Endothelial cell of umbilical vein (primary cell): ENCODE data around the gene FER. TPM values are rescaled to one million over a fixed set of nuclear protein-coding genes. Genes with fewer than 3 reads are reported as not detected.

Experiments used
- BruUV-seq: library from RNA; stranded (reverse); fragments of 400-500 nt; replicated peaks from 2 replicates; lab custom pipeline; 2021; lab: Mats Ljungman, UMichigan
- CTCF ChIA-PET: fragments of 300-600, 350-600 bp; sonication (Branson Sonifier 250); formaldehyde crosslinking; loops from one replicate; lab custom pipeline; 2021; ENCODE audit warnings: antibody characterized with exemption, inconsistent platforms; lab: Charles Lee
- POLR2A ChIA-PET: fragments of 300-600, 350-600 bp; sonication (Branson Sonifier 250); formaldehyde crosslinking; loops from one replicate; lab custom pipeline; 2021; ENCODE audit warnings: antibody characterized with exemption, inconsistent platforms; lab: Charles Lee
- DNase-seq: peaks from one replicate; pipeline ENCODE4 v3.0.0-alpha.2; 2011; ENCODE audit warnings: low read depth, low spot score
- FAIRE-seq: peaks from 2 replicates; lab custom pipeline; 2011; peaks lifted over from hg19 to GRCh38; lab: Jason Lieb, UNC
- H2AFZ ChIP-seq: 2 replicates; pipeline ENCODE4 v1.6.0; 2012; ENCODE audit warnings: low read depth, low read length, control low read depth, inconsistent platforms
- H3K27ac ChIP-seq: 2 replicates; pipeline ENCODE4 v1.5.1; 2011; ENCODE audit warnings: low read depth, mild to moderate bottlenecking, control low read depth, low read length, moderate library complexity; ENCODE audit not compliant: insufficient read depth
- H3K27me3 ChIP-seq, 2 experiments: 2 replicates each; pipeline versions ENCODE4 v1.6.0 to v1.6.1; 2011; ENCODE audit warnings: low read length in 2 of 2, mixed read lengths in 1 of 2; ENCODE audit not compliant: control insufficient read depth in 2 of 2, insufficient read depth in 2 of 2
- H3K36me3 ChIP-seq, 2 experiments: 2 replicates in 1 of 2; 3 replicates in 1 of 2; pipeline ENCODE4 v1.5.1; 2011; ENCODE audit warnings: low read length in 2 of 2, mild to moderate bottlenecking in 1 of 2, moderate library complexity in 1 of 2; ENCODE audit not compliant: control insufficient read depth in 2 of 2, insufficient read depth in 2 of 2; ENCODE audit errors: extremely low read depth in 1 of 2
- H3K4me1 ChIP-seq: 3 replicates; pipeline ENCODE4 v1.5.1; 2011; ENCODE audit warnings: mild to moderate bottlenecking, low read length; ENCODE audit not compliant: control insufficient read depth, insufficient read depth; ENCODE audit errors: extremely low read depth
- H3K4me2 ChIP-seq: 2 replicates; pipeline ENCODE4 v1.6.1; 2011; ENCODE audit warnings: low read length, control low read depth, mixed read lengths; ENCODE audit not compliant: insufficient read depth
- H3K4me3 ChIP-seq, 3 experiments: fragments of 200-600 bp in 1 of 3; sonication (generic), shearing (Covaris generic) in 1 of 3; replicated peaks in 1 of 3; 2 replicates each; pipeline ENCODE4 v1.5.1; 2011 to 2016; ENCODE audit warnings: control low read depth in 3 of 3, low read length in 3 of 3, mild to moderate bottlenecking in 2 of 3, inconsistent platforms in 1 of 3, low read depth in 1 of 3, moderate library complexity in 1 of 3; ENCODE audit not compliant: insufficient read depth in 1 of 3
- H3K79me2 ChIP-seq: 2 replicates; pipeline ENCODE4 v1.6.0; 2012; ENCODE audit warnings: low read length, inconsistent platforms; ENCODE audit not compliant: control insufficient read depth, insufficient read depth
- H3K9ac ChIP-seq: replicated peaks from 2 replicates; pipeline ENCODE3; 2011; ENCODE audit warnings: low read length, control low read depth; ENCODE audit not compliant: insufficient read depth; ENCODE audit errors: extremely low read depth
- H3K9me1 ChIP-seq: replicated peaks from 3 replicates; pipeline ENCODE4 v1.6.0; 2011; ENCODE audit warnings: mild to moderate bottlenecking, low read length; ENCODE audit not compliant: control insufficient read depth, insufficient read depth; ENCODE audit errors: extremely low read depth
- H3K9me3 ChIP-seq: replicated peaks from 2 replicates; pipeline ENCODE4 v1.5.1; 2012; ENCODE audit warnings: low read length, inconsistent platforms; ENCODE audit not compliant: control insufficient read depth, insufficient read depth
- H4K20me1 ChIP-seq: replicated peaks from 2 replicates; pipeline ENCODE3; 2011; ENCODE audit warnings: mild to moderate bottlenecking, low read length; ENCODE audit not compliant: control insufficient read depth, insufficient read depth; ENCODE audit errors: extremely low read depth
- EZH2 ChIP-seq: IDR thresholded peaks from 2 replicates; pipeline ENCODE4 v1.6.1; 2012; ENCODE audit warnings: borderline replicate concordance, low read depth, mild to moderate bottlenecking, moderate library complexity, low read length, inconsistent platforms; ENCODE audit not compliant: severe bottlenecking
- FOS ChIP-seq: IDR thresholded peaks from 2 replicates; pipeline ENCODE4 v1.6.1; 2011; ENCODE audit warnings: mild to moderate bottlenecking, low read length, moderate library complexity, borderline replicate concordance; ENCODE audit not compliant: insufficient read depth
- GATA2 ChIP-seq: IDR thresholded peaks from 2 replicates; pipeline ENCODE4 v1.7.0; 2011; ENCODE audit warnings: low read depth, mild to moderate bottlenecking, moderate library complexity, mixed read lengths, low read length; ENCODE audit not compliant: insufficient read length, insufficient read depth
- JUN ChIP-seq: IDR thresholded peaks from 2 replicates; pipeline ENCODE4 v1.6.1; 2011; ENCODE audit warnings: borderline replicate concordance, low read depth; ENCODE audit not compliant: insufficient read length, insufficient read depth
- MAX ChIP-seq: IDR thresholded peaks from 2 replicates; pipeline ENCODE4 v1.6.1; 2011; ENCODE audit not compliant: insufficient read depth, insufficient read length
- MYC ChIP-seq: IDR thresholded peaks from one replicate; pipeline ENCODE4 v1.6.1; 2011; ENCODE audit warnings: mild to moderate bottlenecking, low read depth, low read length
- POLR2A ChIP-seq: IDR thresholded peaks from 2 replicates; pipeline ENCODE4 v1.6.1; 2012; ENCODE audit warnings: low read depth, mild to moderate bottlenecking, control low read depth, low read length
- POLR2AphosphoS5 ChIP-seq: IDR thresholded peaks from 2 replicates; pipeline ENCODE4 v1.6.1; 2012; ENCODE audit warnings: low read depth, mild to moderate bottlenecking, control low read depth, low read length, moderate library complexity; ENCODE audit not compliant: insufficient read depth
- dilution Hi-C: fragments of 300-500 bp; cut with MboI; formaldehyde crosslinking; loops from one replicate; pipeline ENCODE4 v1.15.0; 2019; ENCODE audit warnings: low sequenced_read_pairs; ENCODE audit not compliant: extremely low pct_ligation_motif_present
- intact Hi-C: fragments of 100-400 bp; cut with micrococcal nuclease; formaldehyde crosslinking; loops from one replicate; pipeline ENCODE4 v1.10.0; 2022
- polyA plus RNA-seq, 4 experiments: library from polyadenylated mRNA; depleted of rRNA in 3 of 4; stranded (reverse) in 3 of 4; unstranded in 1 of 4; fragments of >200 nt; gene quantifications; 2 replicates each; pipeline versions ENCODE4 v1.2.1 to v1.2.3, GENCODE V29; 2011 to 2012; ENCODE audit warnings: missing spikeins in 1 of 4
- total RNA-seq: library from RNA; stranded (reverse); gene quantifications from 2 replicates; pipeline ENCODE4 v1.2.3, GENCODE V29; 2021
- TF ChIP-seq, protein P1 (sequence below), 2 donors: IDR thresholded peaks; 1 replicate in 1 of 2; 2 replicates in 1 of 2; pipeline ENCODE4 v1.5.1; 2011; ENCODE audit warnings: low read length in 2 of 2, mild to moderate bottlenecking in 2 of 2, moderate library complexity in 2 of 2, control low read depth in 1 of 2, inconsistent platforms in 1 of 2, low read depth in 1 of 2; ENCODE audit not compliant: insufficient read depth in 1 of 2; ENCODE audit errors: extremely low read depth in 1 of 2

FER gene
- total and polyA plus RNA-seq, 2 donors (not counting 3 experiments of a cell fraction or from before 2014, with no cell fraction given): 2.3 to 27.5 TPM

DNA sequence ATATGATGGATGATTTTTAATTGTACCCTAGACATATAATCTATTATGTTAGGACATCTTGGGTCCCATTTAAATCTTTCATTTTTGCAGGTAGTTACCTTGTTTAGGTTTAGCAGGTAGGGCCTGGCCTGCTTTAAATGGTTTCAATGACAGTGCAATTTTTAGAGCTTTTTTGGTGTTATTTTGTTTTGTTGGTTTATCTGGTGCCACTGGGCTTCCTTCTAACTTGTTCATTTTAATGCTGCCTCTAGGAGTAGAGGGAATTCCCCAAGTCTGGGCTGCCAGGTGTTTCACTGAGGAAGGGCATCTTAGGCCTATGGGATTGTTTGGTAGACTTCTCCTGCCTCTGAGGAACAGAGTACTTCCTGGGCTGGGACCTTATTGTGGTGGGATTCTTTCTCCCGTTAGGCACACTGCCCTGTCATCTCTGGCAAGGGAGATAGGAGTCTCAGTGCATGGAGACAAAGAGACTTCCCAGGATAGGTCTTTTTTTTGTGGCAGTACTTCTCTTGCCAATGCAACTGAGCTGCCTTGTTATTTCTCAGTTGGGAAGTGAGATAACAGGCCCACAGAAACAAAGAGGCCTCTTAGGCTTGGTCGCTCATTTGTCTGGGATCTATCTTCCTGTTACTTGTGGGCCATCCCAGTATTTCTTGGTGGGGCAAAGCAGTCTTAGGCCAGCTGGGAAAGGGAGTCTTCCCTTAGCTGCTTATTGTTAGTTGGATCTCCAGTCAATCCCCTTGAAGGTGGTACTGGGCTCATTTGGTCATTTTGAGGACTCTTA, 282.9 kb downstream of the FER start:
- POLR2A ChIA-PET: no interaction called here
- dilution Hi-C loops (no loop called here), intact Hi-C loops (no loop called here)
- Histone ChIP-seq H4K20me1 (no peaks in the 10 kb centered on the region), H3K27ac (no peak overlapping the region), H3K9ac (no peak overlapping the region), H3K36me3 (no peaks in the 10 kb centered on the region), H3K4me1 (no peaks in the 10 kb centered on the region), H3K4me3 (no peak overlapping the region), H3K4me2 (no peak overlapping the region), H3K9me3 (no peaks in the 10 kb centered on the region), H3K27me3 (no peaks in the 10 kb centered on the region), H2AFZ (no peak overlapping the region), H3K79me2 (no peaks in the 10 kb centered on the region), H3K9me1 (no peaks in the 10 kb centered on the region)
- no TSS peak for BruUV-seq
- no peak for TF ChIP-seq MYC
- no peak for TF ChIP-seq JUN
- no peak for TF ChIP-seq POLR2A
- no peak for TF ChIP-seq GATA2
- TF ChIP-seq POLR2AphosphoS5: no peak
- no peak for TF ChIP-seq MAX
- no peak for TF ChIP-seq EZH2
- no peak for TF ChIP-seq FOS
- TF ChIP-seq, protein P1, sequence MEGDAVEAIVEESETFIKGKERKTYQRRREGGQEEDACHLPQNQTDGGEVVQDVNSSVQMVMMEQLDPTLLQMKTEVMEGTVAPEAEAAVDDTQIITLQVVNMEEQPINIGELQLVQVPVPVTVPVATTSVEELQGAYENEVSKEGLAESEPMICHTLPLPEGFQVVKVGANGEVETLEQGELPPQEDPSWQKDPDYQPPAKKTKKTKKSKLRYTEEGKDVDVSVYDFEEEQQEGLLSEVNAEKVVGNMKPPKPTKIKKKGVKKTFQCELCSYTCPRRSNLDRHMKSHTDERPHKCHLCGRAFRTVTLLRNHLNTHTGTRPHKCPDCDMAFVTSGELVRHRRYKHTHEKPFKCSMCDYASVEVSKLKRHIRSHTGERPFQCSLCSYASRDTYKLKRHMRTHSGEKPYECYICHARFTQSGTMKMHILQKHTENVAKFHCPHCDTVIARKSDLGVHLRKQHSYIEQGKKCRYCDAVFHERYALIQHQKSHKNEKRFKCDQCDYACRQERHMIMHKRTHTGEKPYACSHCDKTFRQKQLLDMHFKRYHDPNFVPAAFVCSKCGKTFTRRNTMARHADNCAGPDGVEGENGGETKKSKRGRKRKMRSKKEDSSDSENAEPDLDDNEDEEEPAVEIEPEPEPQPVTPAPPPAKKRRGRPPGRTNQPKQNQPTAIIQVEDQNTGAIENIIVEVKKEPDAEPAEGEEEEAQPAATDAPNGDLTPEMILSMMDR (IDR thresholded peaks at IDR 0.05; ENCODE audit: extremely low read depth in 1 of 2, insufficient read depth in 1 of 2, low read depth in 1 of 2, low read length in 2 of 2): no peak
- DNase-seq (no peak), FAIRE-seq (no peak)
- CTCF ChIA-PET: no interaction called here
